H9 (cell line): ENCODE data around the gene TMEM178B. TPM values are rescaled to one million over a fixed set of nuclear protein-coding genes. Genes with fewer than 3 reads are reported as not detected.

Experiments used
- DNase-seq: peaks from one replicate; pipeline ENCODE4 v3.0.0-alpha.2; 2017
- H2AFZ ChIP-seq: one replicate; pipeline ENCODE4 v1.6.1; 2013; ENCODE audit warnings: mild to moderate bottlenecking, low read length, control low read depth, moderate library complexity
- H2AK5ac ChIP-seq: 2 replicates; pipeline ENCODE4 v1.6.1; 2013; ENCODE audit warnings: low read length, control low read depth, mixed read lengths; ENCODE audit not compliant: insufficient read length
- H2BK120ac ChIP-seq: one replicate; pipeline ENCODE4 v1.6.1; 2013; ENCODE audit warnings: low read depth, mild to moderate bottlenecking, low read length, control low read depth, inconsistent platforms; ENCODE audit not compliant: poor library complexity, severe bottlenecking
- H2BK12ac ChIP-seq: 2 replicates; pipeline ENCODE4 v1.6.1; 2013; ENCODE audit warnings: low read length, control low read depth, mixed read lengths, low read depth; ENCODE audit not compliant: insufficient read length
- H2BK15ac ChIP-seq: 2 replicates; pipeline ENCODE4 v1.6.1; 2013; ENCODE audit warnings: low read depth, low read length, control low read depth
- H2BK20ac ChIP-seq: one replicate; pipeline ENCODE4 v1.6.1; 2013; ENCODE audit warnings: low read depth, mild to moderate bottlenecking, low read length, control low read depth, inconsistent platforms; ENCODE audit not compliant: poor library complexity, severe bottlenecking
- H2BK5ac ChIP-seq: 2 replicates; pipeline ENCODE4 v1.6.1; 2013; ENCODE audit warnings: low read length, control low read depth, mixed read lengths; ENCODE audit not compliant: insufficient read length
- H3K14ac ChIP-seq: 2 replicates; pipeline ENCODE4 v1.6.1; 2013; ENCODE audit warnings: low read length, control low read depth; ENCODE audit not compliant: insufficient read depth
- H3K18ac ChIP-seq: 2 replicates; pipeline ENCODE4 v1.6.1; 2013; ENCODE audit warnings: low read depth, mild to moderate bottlenecking, mixed read lengths, low read length, control low read depth; ENCODE audit not compliant: insufficient read length
- H3K23ac ChIP-seq: 2 replicates; pipeline ENCODE4 v1.6.1; 2013; ENCODE audit warnings: low read length, control low read depth, mixed read lengths, low read depth; ENCODE audit not compliant: insufficient read length
- H3K23me2 ChIP-seq: 2 replicates; pipeline ENCODE4 v1.6.1; 2013; ENCODE audit warnings: low read depth, mild to moderate bottlenecking, mixed read lengths, low read length, control low read depth; ENCODE audit not compliant: insufficient read length, poor library complexity, severe bottlenecking
- H3K27ac ChIP-seq: 2 replicates; pipeline ENCODE4 v1.5.1; 2013; ENCODE audit warnings: low read length, control low read depth, mixed read lengths, low read depth; ENCODE audit not compliant: insufficient read length
- H3K27me3 ChIP-seq: 2 replicates; pipeline ENCODE4 v1.6.1; 2013; ENCODE audit warnings: low read length, control low read depth, inconsistent platforms; ENCODE audit not compliant: insufficient read depth
- H3K4ac ChIP-seq: 2 replicates; pipeline ENCODE4 v1.6.1; 2013; ENCODE audit warnings: low read depth, mild to moderate bottlenecking, control low read depth, inconsistent platforms, low read length, moderate library complexity
- H3K4me1 ChIP-seq: 2 replicates; pipeline ENCODE4 v1.6.1; 2013; ENCODE audit warnings: low read length, control low read depth, inconsistent platforms; ENCODE audit not compliant: insufficient read depth
- H3K4me2 ChIP-seq: 2 replicates; pipeline ENCODE4 v1.6.1; 2013; ENCODE audit warnings: low read length, control low read depth, mixed read lengths; ENCODE audit not compliant: insufficient read length, insufficient read depth
- H3K56ac ChIP-seq: 2 replicates; pipeline ENCODE4 v1.6.1; 2013; ENCODE audit warnings: low read depth, mild to moderate bottlenecking, mixed read lengths, low read length, control low read depth; ENCODE audit not compliant: insufficient read length
- H3K79me1 ChIP-seq: 2 replicates; pipeline ENCODE4 v1.6.1; 2013; ENCODE audit warnings: low read depth, mild to moderate bottlenecking, moderate library complexity, low read length, control low read depth, inconsistent platforms; ENCODE audit not compliant: insufficient read depth, poor library complexity, severe bottlenecking
- H3K79me2 ChIP-seq: 2 replicates; pipeline ENCODE4 v1.6.1; 2013; ENCODE audit warnings: low read length, control low read depth, inconsistent platforms; ENCODE audit not compliant: insufficient read depth
- H3K9ac ChIP-seq: 2 replicates; pipeline ENCODE4 v1.6.1; 2013; ENCODE audit warnings: low read length, control low read depth, mixed read lengths; ENCODE audit not compliant: insufficient read length; ENCODE audit errors: extremely low read depth
- H3K9me3 ChIP-seq: one replicate; pipeline ENCODE4 v1.6.1; 2013; ENCODE audit warnings: low read depth, low read length, inconsistent platforms; ENCODE audit not compliant: control insufficient read depth
- H3T11ph ChIP-seq: one replicate; pipeline ENCODE4 v1.6.1; 2013; ENCODE audit warnings: mild to moderate bottlenecking, low read length, control low read depth, inconsistent platforms
- H4K20me1 ChIP-seq: one replicate; pipeline ENCODE4 v1.6.1; 2013; ENCODE audit not compliant: control insufficient read depth, insufficient read length, insufficient read depth
- H4K5ac ChIP-seq: 2 replicates; pipeline ENCODE4 v1.6.1; 2013; ENCODE audit warnings: low read depth, mild to moderate bottlenecking, mixed read lengths, low read length, control low read depth; ENCODE audit not compliant: insufficient read length
- H4K8ac ChIP-seq: replicated peaks from 2 replicates; pipeline ENCODE4 v1.6.1; 2013; ENCODE audit warnings: low read length, control low read depth, mixed read lengths, low read depth; ENCODE audit not compliant: insufficient read length
- H4K91ac ChIP-seq: 2 replicates; pipeline ENCODE4 v1.6.1; 2013; ENCODE audit warnings: low read depth, mild to moderate bottlenecking, moderate library complexity, mixed read lengths, low read length, control low read depth; ENCODE audit not compliant: insufficient read length
- H3K27ac Mint-ChIP-seq, 3 experiments: 2 replicates in 2 of 3; 3 replicates in 1 of 3; pipeline ENCODE4 v1.8.0; 2020 to 2021; ENCODE audit warnings: mixed read lengths in 3 of 3, mild to moderate bottlenecking in 1 of 3, moderate library complexity in 1 of 3
- H3K27me3 Mint-ChIP-seq: 2 replicates; pipeline ENCODE4 v1.8.0; 2021; ENCODE audit warnings: low read depth, mild to moderate bottlenecking, moderate library complexity, mixed read lengths
- H3K36me3 Mint-ChIP-seq, 3 experiments: 2 replicates in 2 of 3; 3 replicates in 1 of 3; pipeline ENCODE4 v1.8.0; 2020 to 2021; ENCODE audit warnings: low read depth in 3 of 3, mixed read lengths in 3 of 3; ENCODE audit not compliant: insufficient read depth in 1 of 3
- H3K4me1 Mint-ChIP-seq, 2 experiments: 2 replicates each; pipeline ENCODE4 v1.8.0; 2020; ENCODE audit warnings: mixed read lengths in 2 of 2
- H3K4me3 Mint-ChIP-seq, 2 experiments: 2 replicates in 1 of 2; 3 replicates in 1 of 2; pipeline ENCODE4 v1.8.0; 2020 to 2021; ENCODE audit warnings: mild to moderate bottlenecking in 2 of 2, mixed read lengths in 2 of 2, moderate library complexity in 1 of 2
- H3K9me3 Mint-ChIP-seq, 2 experiments: 2 replicates in 1 of 2; 3 replicates in 1 of 2; pipeline ENCODE4 v1.8.0; 2020; ENCODE audit warnings: mild to moderate bottlenecking in 2 of 2, mixed read lengths in 2 of 2, moderate library complexity in 1 of 2
- WGBS: extraction: QIAGEN DNeasy Blood & Tissue Kit; methylation state at CpG from one replicate; pipeline ENCODE4 v1.1.7; 2013; ENCODE audit warnings: missing lambda C conversion rate, low lambda C conversion rate, mixed read lengths; ENCODE audit not compliant: insufficient read length; ENCODE audit errors: extremely low coverage; 5-methylcytosine and 5-hydroxymethylcytosine counted together
- total RNA-seq: library from RNA; stranded (reverse); gene quantifications from 2 replicates; pipeline ENCODE4 v1.2.1, GENCODE V29; 2021
- TF ChIP-seq, protein P1 (sequence below): fragments of 200-600 bp; sonication (generic); conservative IDR thresholded peaks from 3 replicates; pipeline ENCODE4 v1.8.0; 2021; ENCODE audit warnings: antibody characterized with exemption, mild to moderate bottlenecking

TMEM178B gene
- total RNA-seq, 1 experiment from 2014 or later, result 11.3 TPM

DNA sequence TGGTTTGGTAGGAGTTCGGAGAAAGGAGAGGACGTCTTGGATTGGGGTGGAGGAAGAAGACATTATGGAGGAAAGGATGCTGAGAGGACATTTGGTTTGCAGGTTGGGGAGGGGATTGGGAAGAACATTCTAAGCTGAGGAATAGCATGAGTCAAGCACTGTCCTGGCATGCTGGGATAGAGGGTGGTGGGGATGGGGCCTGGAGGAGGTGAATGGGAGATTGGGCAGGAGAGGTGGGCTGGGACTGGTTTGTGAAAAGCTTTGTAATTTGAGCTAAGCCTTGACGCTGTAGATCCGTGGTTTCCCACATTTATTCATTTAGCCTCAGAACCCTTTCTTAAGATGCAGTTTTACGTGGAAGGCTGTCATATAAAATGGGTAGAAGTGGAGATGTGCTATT is 52.2 kb downstream of the TMEM178B start:
- Histone ChIP-seq H4K5ac (no peak overlapping the region), H3K23me2 (no peaks in the 10 kb centered on the region), H2BK20ac (no peak overlapping the region), H3K18ac (no peak overlapping the region), H4K20me1 (no peaks in the 10 kb centered on the region), H3K9me3 (no peaks in the 10 kb centered on the region), H3K4me1 (peaks cover 10% of the 10 kb centered on the region; the same call in 1 of the 2 replicates), H2AK5ac (no peak overlapping the region), H3K79me2 (peaks cover 10% of the 10 kb centered on the region; the same call in 1 of the 2 replicates), H3K56ac (no peak overlapping the region), H3K27me3 (no peaks in the 10 kb centered on the region), H4K91ac (no peak overlapping the region), H3K27ac (no peak overlapping the region), H4K8ac (no peak overlapping the region), H2BK5ac (no peak overlapping the region), H2BK120ac (no peak overlapping the region), H3T11ph (no peak overlapping the region), H2BK12ac (no peak overlapping the region), H3K4me2 (no peak overlapping the region), H2AFZ (no peak overlapping the region), H3K23ac (no peak overlapping the region), H3K14ac (no peak overlapping the region), H2BK15ac (no peak overlapping the region), H3K4ac (no peak overlapping the region), H3K9ac (no peak overlapping the region), H3K79me1 (peaks cover 5% of the 10 kb centered on the region)
- no CpG with 5 or more reads among the region's 5 CpGs for WGBS
- Mint-ChIP-seq H3K4me1 (peaks cover 18 to 23% of the 10 kb centered on the region in 2 experiments), H3K4me3 (no peak overlapping the region), H3K27me3 (no peaks in the 10 kb centered on the region; the same call in 1 of the 2 replicates), H3K9me3 (no peaks in the 10 kb centered on the region), H3K36me3 (no peaks in the 10 kb centered on the region; a peak in 1 of 7 replicates), H3K27ac (peak overlapping the region in 1 of 3 experiments; percentile 29; a peak in 1 of 7 replicates)
- DNase-seq, result no peak
- TF ChIP-seq, protein P1, sequence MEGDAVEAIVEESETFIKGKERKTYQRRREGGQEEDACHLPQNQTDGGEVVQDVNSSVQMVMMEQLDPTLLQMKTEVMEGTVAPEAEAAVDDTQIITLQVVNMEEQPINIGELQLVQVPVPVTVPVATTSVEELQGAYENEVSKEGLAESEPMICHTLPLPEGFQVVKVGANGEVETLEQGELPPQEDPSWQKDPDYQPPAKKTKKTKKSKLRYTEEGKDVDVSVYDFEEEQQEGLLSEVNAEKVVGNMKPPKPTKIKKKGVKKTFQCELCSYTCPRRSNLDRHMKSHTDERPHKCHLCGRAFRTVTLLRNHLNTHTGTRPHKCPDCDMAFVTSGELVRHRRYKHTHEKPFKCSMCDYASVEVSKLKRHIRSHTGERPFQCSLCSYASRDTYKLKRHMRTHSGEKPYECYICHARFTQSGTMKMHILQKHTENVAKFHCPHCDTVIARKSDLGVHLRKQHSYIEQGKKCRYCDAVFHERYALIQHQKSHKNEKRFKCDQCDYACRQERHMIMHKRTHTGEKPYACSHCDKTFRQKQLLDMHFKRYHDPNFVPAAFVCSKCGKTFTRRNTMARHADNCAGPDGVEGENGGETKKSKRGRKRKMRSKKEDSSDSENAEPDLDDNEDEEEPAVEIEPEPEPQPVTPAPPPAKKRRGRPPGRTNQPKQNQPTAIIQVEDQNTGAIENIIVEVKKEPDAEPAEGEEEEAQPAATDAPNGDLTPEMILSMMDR, result no peak
